ENCODE data around the gene HDAC10. TPM values are rescaled to one million over a fixed set of nuclear protein-coding genes. Genes with fewer than 3 reads are reported as not detected.

Gene HDAC10
- total RNA-seq, 1 donor from 2014 or later, result 42.1 TPM

DNA sequence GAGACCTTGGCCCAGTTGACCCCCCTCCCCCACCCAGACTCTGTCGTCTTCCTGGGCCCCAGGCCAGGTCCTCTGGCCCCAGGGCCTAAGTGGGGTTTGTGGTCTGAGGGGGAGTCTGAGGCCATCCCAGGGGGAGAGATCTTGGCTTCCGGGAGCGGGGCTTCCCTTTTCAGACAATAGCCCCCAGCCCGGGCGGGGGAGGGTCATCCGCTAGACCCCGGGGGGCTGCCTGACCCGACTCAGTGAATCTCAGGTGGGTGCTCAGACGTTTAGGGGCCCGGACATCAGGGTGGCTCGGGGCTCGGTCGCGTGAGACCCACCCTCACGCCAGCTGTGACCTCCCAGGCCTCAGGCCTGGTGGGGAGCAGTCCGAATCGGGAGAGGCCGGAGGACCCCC lies 18.5 kb upstream of the HDAC10 start:
- peaks cover 5% of the 10 kb centered on the region for H3K36me3 Mint-ChIP-seq (ENCODE audit: low read depth, unreplicated experiment)
- no peaks in the 10 kb centered on the region for H3K9me3 Mint-ChIP-seq (ENCODE audit: unreplicated experiment)
- H3K4me3 Mint-ChIP-seq (ENCODE audit: unreplicated experiment), result peak overlapping the region; percentile 83
- H3K27ac Mint-ChIP-seq (ENCODE audit: unreplicated experiment), result no peak overlapping the region
- TF ChIP-seq, protein P1, sequence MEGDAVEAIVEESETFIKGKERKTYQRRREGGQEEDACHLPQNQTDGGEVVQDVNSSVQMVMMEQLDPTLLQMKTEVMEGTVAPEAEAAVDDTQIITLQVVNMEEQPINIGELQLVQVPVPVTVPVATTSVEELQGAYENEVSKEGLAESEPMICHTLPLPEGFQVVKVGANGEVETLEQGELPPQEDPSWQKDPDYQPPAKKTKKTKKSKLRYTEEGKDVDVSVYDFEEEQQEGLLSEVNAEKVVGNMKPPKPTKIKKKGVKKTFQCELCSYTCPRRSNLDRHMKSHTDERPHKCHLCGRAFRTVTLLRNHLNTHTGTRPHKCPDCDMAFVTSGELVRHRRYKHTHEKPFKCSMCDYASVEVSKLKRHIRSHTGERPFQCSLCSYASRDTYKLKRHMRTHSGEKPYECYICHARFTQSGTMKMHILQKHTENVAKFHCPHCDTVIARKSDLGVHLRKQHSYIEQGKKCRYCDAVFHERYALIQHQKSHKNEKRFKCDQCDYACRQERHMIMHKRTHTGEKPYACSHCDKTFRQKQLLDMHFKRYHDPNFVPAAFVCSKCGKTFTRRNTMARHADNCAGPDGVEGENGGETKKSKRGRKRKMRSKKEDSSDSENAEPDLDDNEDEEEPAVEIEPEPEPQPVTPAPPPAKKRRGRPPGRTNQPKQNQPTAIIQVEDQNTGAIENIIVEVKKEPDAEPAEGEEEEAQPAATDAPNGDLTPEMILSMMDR (IDR thresholded peaks at IDR 0.05; ENCODE audit: unreplicated experiment), result no peak
- H3K4me1 Mint-ChIP-seq (ENCODE audit: unreplicated experiment), result peaks cover 4% of the 10 kb centered on the region
- DNase-seq (ENCODE audit: low spot score), result no peak
- H3K27me3 Mint-ChIP-seq (ENCODE audit: unreplicated experiment), result peaks cover 8% of the 10 kb centered on the region

DNA sequence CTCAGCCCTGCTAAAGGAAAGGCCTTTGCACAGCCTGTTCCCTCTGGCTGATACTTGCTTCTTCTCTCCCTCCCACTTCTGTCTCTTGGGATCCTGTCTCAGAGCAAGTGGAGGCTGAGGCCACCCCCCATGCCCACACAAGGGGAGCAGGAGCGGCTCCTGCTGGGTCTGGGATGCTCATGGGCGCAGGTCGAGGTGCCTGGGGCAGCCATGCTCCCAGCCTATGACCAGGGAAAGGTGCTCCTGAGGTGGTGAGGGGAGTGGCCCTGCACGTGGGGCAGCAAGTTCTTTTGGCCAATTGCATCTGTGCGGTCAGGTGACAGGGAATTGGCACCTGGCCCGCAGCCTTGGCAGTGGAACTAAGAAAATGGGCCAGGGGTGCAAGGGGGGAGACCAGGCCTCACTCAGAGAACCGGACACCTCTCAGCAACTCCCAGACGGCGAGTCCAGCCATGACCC lies 17.6 kb upstream of the HDAC10 start:
- no peaks in the 10 kb centered on the region for H3K9me3 Mint-ChIP-seq (ENCODE audit: unreplicated experiment)
- peak overlapping the region; percentile 37 for H3K4me3 Mint-ChIP-seq (ENCODE audit: unreplicated experiment)
- H3K36me3 Mint-ChIP-seq (ENCODE audit: low read depth, unreplicated experiment), result peaks cover 5% of the 10 kb centered on the region
- TF ChIP-seq, protein P1 (IDR thresholded peaks at IDR 0.05; ENCODE audit: unreplicated experiment), result no peak
- H3K27me3 Mint-ChIP-seq (ENCODE audit: unreplicated experiment), result peaks cover 8% of the 10 kb centered on the region
- peaks cover 4% of the 10 kb centered on the region for H3K4me1 Mint-ChIP-seq (ENCODE audit: unreplicated experiment)
- no peak for DNase-seq (ENCODE audit: low spot score)
- no peak overlapping the region for H3K27ac Mint-ChIP-seq (ENCODE audit: unreplicated experiment)

DNA sequence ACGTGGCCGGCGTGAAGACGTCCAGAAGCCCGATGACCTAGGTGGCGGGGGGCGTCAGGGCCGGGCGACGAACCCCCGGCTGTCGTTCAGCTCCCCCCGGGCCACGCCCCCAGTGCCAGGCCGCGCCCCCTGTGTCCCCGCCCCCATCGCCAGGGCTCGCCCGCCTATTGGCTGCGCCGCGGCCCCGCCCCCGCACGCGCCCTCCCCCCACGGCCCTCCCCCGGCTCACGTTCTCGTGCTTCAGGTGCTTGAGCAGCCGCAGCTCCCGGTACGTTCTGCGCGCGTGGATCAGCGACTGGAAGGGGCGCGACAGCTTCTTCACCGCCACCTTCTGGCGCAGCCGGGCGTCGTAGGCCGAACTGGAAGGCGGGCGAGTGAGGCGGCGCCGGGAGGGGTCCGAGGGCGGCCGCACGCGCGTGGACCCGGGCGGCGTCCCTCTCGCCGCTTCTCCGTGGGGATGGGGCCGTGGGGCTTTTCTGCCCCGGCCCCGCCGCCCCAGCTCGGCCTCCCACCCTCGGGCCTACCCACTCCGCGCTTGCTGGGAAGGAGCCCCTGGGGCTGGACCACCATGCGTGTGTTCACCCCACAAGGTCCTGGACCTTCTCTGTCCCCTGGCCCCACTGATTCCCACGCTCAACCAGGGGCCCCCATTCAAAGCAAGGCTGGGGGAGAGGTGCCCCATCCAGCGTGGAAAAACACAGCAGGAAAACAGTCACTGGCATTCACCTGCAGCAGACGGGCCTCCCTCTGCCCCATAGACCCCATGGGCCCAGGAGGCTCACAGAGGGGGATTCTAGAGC lies 16.7 kb upstream of the HDAC10 start:
- Mint-ChIP-seq H3K27me3 (ENCODE audit: unreplicated experiment) (peaks cover 8% of the 10 kb centered on the region), H3K36me3 (ENCODE audit: low read depth, unreplicated experiment) (peaks cover 5% of the 10 kb centered on the region), H3K27ac (ENCODE audit: unreplicated experiment) (no peak overlapping the region), H3K4me1 (ENCODE audit: unreplicated experiment) (peaks cover 4% of the 10 kb centered on the region), H3K9me3 (ENCODE audit: unreplicated experiment) (no peaks in the 10 kb centered on the region), H3K4me3 (ENCODE audit: unreplicated experiment) (no peak overlapping the region)
- TF ChIP-seq, protein P1 (IDR thresholded peaks at IDR 0.05; ENCODE audit: unreplicated experiment), result no peak
- peak; percentile 66 for DNase-seq (ENCODE audit: low spot score)

DNA sequence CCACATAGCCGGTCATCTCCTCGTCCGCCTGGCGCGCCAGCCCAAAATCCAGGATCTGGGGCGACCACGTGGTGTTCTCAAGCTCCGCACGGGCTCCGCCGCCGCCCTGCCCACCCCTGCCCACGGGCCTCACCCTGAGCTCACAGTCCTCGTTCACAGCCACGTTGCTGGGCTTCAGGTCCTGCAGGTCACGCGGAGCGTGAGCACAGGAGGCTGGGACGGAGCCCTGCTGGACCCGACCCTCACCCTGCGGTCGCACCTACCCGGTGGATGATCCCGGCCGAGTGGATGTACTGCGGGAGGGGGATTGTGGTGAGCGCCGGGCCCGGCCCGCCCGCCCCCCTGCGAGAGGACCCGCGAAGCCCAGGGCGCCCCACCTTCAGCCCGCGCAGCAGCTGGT lies 15.9 kb upstream of the HDAC10 start:
- Mint-ChIP-seq H3K36me3 (ENCODE audit: low read depth, unreplicated experiment) (peaks cover 5% of the 10 kb centered on the region), H3K27ac (ENCODE audit: unreplicated experiment) (no peak overlapping the region), H3K4me1 (ENCODE audit: unreplicated experiment) (peaks cover 4% of the 10 kb centered on the region), H3K27me3 (ENCODE audit: unreplicated experiment) (peaks cover 12% of the 10 kb centered on the region), H3K4me3 (ENCODE audit: unreplicated experiment) (no peak overlapping the region), H3K9me3 (ENCODE audit: unreplicated experiment) (no peaks in the 10 kb centered on the region)
- DNase-seq (ENCODE audit: low spot score), result no peak
- TF ChIP-seq, protein P1 (IDR thresholded peaks at IDR 0.05; ENCODE audit: unreplicated experiment), result no peak

DNA sequence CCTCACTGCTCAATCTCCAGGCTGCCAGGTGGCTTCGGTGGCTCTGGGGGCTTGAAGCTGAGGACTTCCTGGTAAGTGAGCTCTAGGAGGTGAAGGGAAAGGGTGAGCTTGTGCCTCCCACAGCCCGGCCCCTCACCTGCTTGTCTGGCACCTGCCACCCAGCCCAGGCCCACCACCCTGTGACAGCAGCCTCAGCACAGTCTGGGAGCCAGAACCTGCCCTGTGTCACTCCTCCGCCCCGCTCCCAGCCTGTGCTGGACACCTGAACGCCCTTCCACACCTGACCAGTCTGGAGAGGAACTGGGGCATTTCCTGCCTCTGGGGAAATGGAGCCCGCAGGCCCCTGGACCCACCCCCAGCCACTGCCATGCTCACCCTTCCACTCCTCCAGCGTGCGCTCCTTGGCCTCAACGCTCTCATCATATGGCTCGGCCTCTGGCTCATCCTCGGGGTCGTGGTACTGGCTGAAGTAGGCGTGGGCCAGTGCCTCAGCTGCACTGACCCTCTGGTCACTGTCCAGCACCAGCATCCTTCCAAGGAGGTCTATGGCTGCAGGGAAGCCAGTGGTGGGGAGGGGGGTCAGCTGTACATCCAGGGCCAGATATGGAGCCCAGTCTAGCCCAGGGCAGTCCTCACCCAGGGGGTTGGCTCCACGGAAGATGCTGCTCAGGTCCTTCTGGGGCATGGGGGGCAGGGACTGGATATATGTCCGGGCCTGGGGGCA lies 14.0 kb upstream of the HDAC10 start:
- peaks cover 12% of the 10 kb centered on the region for H3K27me3 Mint-ChIP-seq (ENCODE audit: unreplicated experiment)
- H3K4me1 Mint-ChIP-seq (ENCODE audit: unreplicated experiment), result peaks cover 4% of the 10 kb centered on the region
- no peak overlapping the region for H3K27ac Mint-ChIP-seq (ENCODE audit: unreplicated experiment)
- DNase-seq (ENCODE audit: low spot score), result no peak
- TF ChIP-seq, protein P1 (IDR thresholded peaks at IDR 0.05; ENCODE audit: unreplicated experiment), result no peak
- H3K9me3 Mint-ChIP-seq (ENCODE audit: unreplicated experiment), result no peaks in the 10 kb centered on the region
- peaks cover 5% of the 10 kb centered on the region for H3K36me3 Mint-ChIP-seq (ENCODE audit: low read depth, unreplicated experiment)
- H3K4me3 Mint-ChIP-seq (ENCODE audit: unreplicated experiment), result no peak overlapping the region

Measured in endothelial cell (in vitro differentiated cells).